Endodermal cell (in vitro differentiated cells): Measurements from ENCODE around the gene TBC1D20. TPM values are rescaled to one million over a fixed set of nuclear protein-coding genes. Genes with fewer than 3 reads are reported as not detected.

Source experiments
- DNase-seq: peaks from one replicate; pipeline ENCODE4 v3.0.0-alpha.2; 2017
- H3K27ac ChIP-seq: 2 replicates; pipeline ENCODE4 v1.5.1; 2013; ENCODE audit warnings: mild to moderate bottlenecking, low read depth, low read length, moderate library complexity
- H3K27me3 ChIP-seq: 2 replicates; pipeline ENCODE4 v1.6.1; 2013; ENCODE audit warnings: mild to moderate bottlenecking, low read length, moderate library complexity; ENCODE audit not compliant: insufficient read depth, control insufficient read depth, poor library complexity, severe bottlenecking
- H3K36me3 ChIP-seq: 2 replicates; pipeline ENCODE4 v1.7.0; 2013; ENCODE audit warnings: mild to moderate bottlenecking, low read length, moderate library complexity; ENCODE audit not compliant: control insufficient read depth, insufficient read depth
- H3K4me1 ChIP-seq: one replicate; pipeline ENCODE4 v1.7.0; 2013; ENCODE audit warnings: low read length; ENCODE audit not compliant: control insufficient read depth, insufficient read depth
- H3K4me3 ChIP-seq: 2 replicates; pipeline ENCODE4 v1.5.1; 2013; ENCODE audit warnings: mild to moderate bottlenecking, low read length, moderate library complexity
- H3K9ac ChIP-seq: 2 replicates; pipeline ENCODE4 v1.6.1; 2013; ENCODE audit warnings: mild to moderate bottlenecking, low read length, moderate library complexity; ENCODE audit not compliant: poor library complexity, severe bottlenecking; ENCODE audit errors: extremely low read depth
- H3K9me3 ChIP-seq: 2 replicates; pipeline ENCODE4 v1.6.1; 2013; ENCODE audit warnings: mild to moderate bottlenecking, low read length, moderate library complexity; ENCODE audit not compliant: control insufficient read depth
- H3K27ac Mint-ChIP-seq: 2 replicates; pipeline ENCODE4 v1.8.0; 2020; ENCODE audit warnings: mixed read lengths
- H3K27me3 Mint-ChIP-seq: 2 replicates; pipeline ENCODE4 v1.8.0; 2021; ENCODE audit warnings: mild to moderate bottlenecking, mixed read lengths; ENCODE audit not compliant: insufficient read depth
- H3K36me3 Mint-ChIP-seq: 2 replicates; pipeline ENCODE4 v1.8.0; 2020; ENCODE audit warnings: low read depth, mixed read lengths
- H3K4me1 Mint-ChIP-seq: 2 replicates; pipeline ENCODE4 v1.8.0; 2020; ENCODE audit warnings: mixed read lengths
- H3K4me3 Mint-ChIP-seq: 2 replicates; pipeline ENCODE4 v1.8.0; 2020; ENCODE audit warnings: mild to moderate bottlenecking, moderate library complexity, mixed read lengths
- H3K9me3 Mint-ChIP-seq: 2 replicates; pipeline ENCODE4 v1.8.0; 2020; ENCODE audit warnings: mild to moderate bottlenecking, mixed read lengths
- CTCF ChIP-seq: fragments of 200-600 bp; sonication (generic); conservative IDR thresholded peaks from 2 replicates; pipeline ENCODE4 v1.5.0; 2021; ENCODE audit warnings: antibody characterized with exemption, mild to moderate bottlenecking
- WGBS, 2 experiments: methylation state at CpG; one replicate each; pipeline versions ENCODE4 v1.1.5 to v1.1.7; 2013; ENCODE audit warnings: missing lambda C conversion rate in 2 of 2, mixed read lengths in 1 of 2; ENCODE audit not compliant: insufficient coverage in 1 of 2, insufficient read length in 1 of 2; 5-methylcytosine and 5-hydroxymethylcytosine counted together
- total RNA-seq, 2 donors: library from RNA; stranded (reverse); fragmentation: NEBNext Ultra II Directional in 1 of 2; extraction: Animal tissue kit (Norgen Biotek cat#: 25700) in 1 of 2; gene quantifications; 2 replicates in 1 of 2; 3 replicates in 1 of 2; pipeline ENCODE4 v1.2.1, GENCODE V29; 2021

TBC1D20 gene
- total RNA-seq, 2 donors from 2014 or later = 24.9 to 28.0 TPM

- H3K27me3 ChIP-seq = no peaks in the 10 kb centered on the region
- Mint-ChIP-seq H3K27ac (no peak overlapping the region), H3K27me3 (no peaks in the 10 kb centered on the region), H3K4me3 (no peak overlapping the region), H3K9me3 (no peaks in the 10 kb centered on the region), H3K36me3 (peaks cover 81% of the 10 kb centered on the region), H3K4me1 (no peaks in the 10 kb centered on the region)
- H3K9me3 ChIP-seq = no peaks in the 10 kb centered on the region
- no peak overlapping the region for H3K4me3 ChIP-seq
- no peak for DNase-seq
- H3K4me1 ChIP-seq = no peaks in the 10 kb centered on the region
- peaks cover 97% of the 10 kb centered on the region for H3K36me3 ChIP-seq
- H3K27ac ChIP-seq = no peak overlapping the region
- H3K9ac ChIP-seq = no peak overlapping the region
- WGBS, 2 experiments = 92 to 94% methylated on average over 5 of the region's 5 CpGs
- no peak for TF ChIP-seq CTCF
Observed at GRCh38 chr20:492159-492558, 29.8 kb upstream of the TBC1D20 start.

- no peak for DNase-seq
- H3K4me3 Mint-ChIP-seq = no peak overlapping the region
- no peaks in the 10 kb centered on the region for H3K9me3 ChIP-seq
- H3K27me3 ChIP-seq = no peaks in the 10 kb centered on the region
- WGBS, 2 experiments = 96 to 100% methylated on average over 4 of the region's 4 CpGs
- H3K36me3 ChIP-seq = peaks cover 95% of the 10 kb centered on the region
- no peaks in the 10 kb centered on the region for H3K27me3 Mint-ChIP-seq
- H3K4me1 Mint-ChIP-seq = peaks cover 14% of the 10 kb centered on the region
- H3K9ac ChIP-seq = no peak overlapping the region
- no peak overlapping the region for H3K27ac ChIP-seq
- H3K27ac Mint-ChIP-seq = no peak overlapping the region
- H3K36me3 Mint-ChIP-seq = peaks cover 83% of the 10 kb centered on the region
- H3K9me3 Mint-ChIP-seq = no peaks in the 10 kb centered on the region
- H3K4me1 ChIP-seq = peaks cover 10% of the 10 kb centered on the region
- no peak for TF ChIP-seq CTCF
- no peak overlapping the region for H3K4me3 ChIP-seq
Observed at GRCh38 chr20:487655-488054, 25.3 kb upstream of the TBC1D20 start.

GRCh38 chr20:483815-484644 is 21.7 kb upstream of the TBC1D20 start:
- Histone ChIP-seq H3K9me3 (no peaks in the 10 kb centered on the region), H3K4me3 (no peak overlapping the region), H3K36me3 (peaks cover 97% of the 10 kb centered on the region), H3K4me1 (peaks cover 13% of the 10 kb centered on the region), H3K27ac (no peak overlapping the region), H3K9ac (no peak overlapping the region), H3K27me3 (no peaks in the 10 kb centered on the region)
- no peak for TF ChIP-seq CTCF
- Mint-ChIP-seq H3K4me1 (peaks cover 24% of the 10 kb centered on the region), H3K9me3 (no peaks in the 10 kb centered on the region), H3K27ac (no peak overlapping the region), H3K27me3 (no peaks in the 10 kb centered on the region), H3K4me3 (no peak overlapping the region), H3K36me3 (peaks cover 87% of the 10 kb centered on the region)
- DNase-seq = no peak
- WGBS, 2 experiments = 96 to 100% methylated on average over 2 to 9 of the region's 9 CpGs
